ENCODE results near the gene OGFR.

DNA sequence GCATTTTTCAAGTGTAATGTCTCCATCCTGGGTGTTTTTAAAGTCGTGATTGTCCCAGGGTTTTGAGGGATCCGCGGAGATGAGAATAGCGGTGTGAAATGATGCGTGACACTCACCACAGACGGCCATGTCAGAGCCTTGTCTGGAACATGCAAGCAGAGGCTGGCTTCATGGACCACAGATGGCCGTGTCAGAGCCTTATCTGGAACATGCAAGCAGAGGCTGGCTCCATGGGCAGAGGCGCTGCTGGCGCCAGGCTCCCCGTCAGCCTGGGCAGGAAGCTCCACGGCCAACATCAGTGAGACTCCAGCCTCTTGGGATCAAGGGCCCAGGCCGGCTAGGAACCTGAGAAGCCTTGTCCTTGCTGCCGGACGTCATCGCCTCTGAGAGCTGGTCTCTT lies 16.0 kb upstream of the OGFR start:
- TF ChIP-seq EZH2 (IDR thresholded peaks at IDR 0.05; ENCODE audit: borderline replicate concordance, insufficient read depth, low read depth, low read length, poor library complexity, severe bottlenecking): no peak
- TF ChIP-seq, protein P1, sequence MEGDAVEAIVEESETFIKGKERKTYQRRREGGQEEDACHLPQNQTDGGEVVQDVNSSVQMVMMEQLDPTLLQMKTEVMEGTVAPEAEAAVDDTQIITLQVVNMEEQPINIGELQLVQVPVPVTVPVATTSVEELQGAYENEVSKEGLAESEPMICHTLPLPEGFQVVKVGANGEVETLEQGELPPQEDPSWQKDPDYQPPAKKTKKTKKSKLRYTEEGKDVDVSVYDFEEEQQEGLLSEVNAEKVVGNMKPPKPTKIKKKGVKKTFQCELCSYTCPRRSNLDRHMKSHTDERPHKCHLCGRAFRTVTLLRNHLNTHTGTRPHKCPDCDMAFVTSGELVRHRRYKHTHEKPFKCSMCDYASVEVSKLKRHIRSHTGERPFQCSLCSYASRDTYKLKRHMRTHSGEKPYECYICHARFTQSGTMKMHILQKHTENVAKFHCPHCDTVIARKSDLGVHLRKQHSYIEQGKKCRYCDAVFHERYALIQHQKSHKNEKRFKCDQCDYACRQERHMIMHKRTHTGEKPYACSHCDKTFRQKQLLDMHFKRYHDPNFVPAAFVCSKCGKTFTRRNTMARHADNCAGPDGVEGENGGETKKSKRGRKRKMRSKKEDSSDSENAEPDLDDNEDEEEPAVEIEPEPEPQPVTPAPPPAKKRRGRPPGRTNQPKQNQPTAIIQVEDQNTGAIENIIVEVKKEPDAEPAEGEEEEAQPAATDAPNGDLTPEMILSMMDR (IDR thresholded peaks at IDR 0.05): no peak

Measured in B cell (primary cell).